GM12872 (cell line): Measurements from ENCODE around the gene RNF166.

Source experiments
- CTCF ChIP-seq: IDR thresholded peaks from 3 replicates; pipeline ENCODE4 v1.5.1; 2011; ENCODE audit warnings: low read depth, mild to moderate bottlenecking, low read length, moderate library complexity; ENCODE audit not compliant: insufficient read depth

RNF166 gene

GRCh38 chr16:88655733-88656281, 50.4 kb downstream of the RNF166 start:
- no peak for TF ChIP-seq CTCF

GRCh38 chr16:88655053-88655732, 51.0 kb downstream of the RNF166 start:
- TF ChIP-seq CTCF = no peak

- no peak for TF ChIP-seq CTCF
These were observed 51.7 kb downstream of the RNF166 start for GRCh38 chr16:88654363-88655052.

DNA sequence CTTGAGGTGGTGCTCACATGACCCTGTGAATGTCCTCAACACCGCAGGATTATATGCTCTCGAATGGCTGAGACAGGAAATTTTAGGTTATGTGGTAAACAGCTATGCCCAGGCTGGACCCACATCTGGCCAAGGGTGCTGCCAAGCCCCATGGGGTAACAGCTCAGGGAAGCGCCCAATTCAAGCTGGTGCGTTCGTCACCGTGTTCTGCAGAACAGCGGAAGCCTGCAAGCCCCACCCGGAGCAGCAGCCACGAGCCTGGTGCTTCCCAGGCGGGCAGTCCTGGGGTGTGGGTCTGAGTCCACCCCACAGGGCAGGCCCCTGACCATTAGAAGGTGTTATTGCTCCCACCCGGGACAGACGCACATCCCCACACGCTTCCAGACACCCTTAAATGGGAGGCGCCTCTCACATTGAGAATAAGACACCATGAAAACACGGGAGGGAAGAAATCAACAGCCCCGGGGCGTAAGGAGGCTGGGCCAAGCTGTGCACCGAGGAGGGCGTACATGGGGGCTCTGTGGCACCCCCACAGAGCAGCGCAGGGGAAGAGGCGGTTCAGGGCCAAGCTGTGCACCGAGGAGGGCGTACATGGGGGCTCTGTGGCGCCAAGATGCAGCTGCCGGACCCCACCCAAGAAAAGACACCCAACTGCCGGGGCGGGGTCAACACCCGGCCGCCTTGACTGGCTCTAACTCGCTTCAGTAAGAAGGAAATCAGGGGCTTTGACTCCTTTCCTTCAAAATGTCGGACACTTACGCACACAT, 52.4 kb downstream of the RNF166 start:
- no peak for TF ChIP-seq CTCF

DNA sequence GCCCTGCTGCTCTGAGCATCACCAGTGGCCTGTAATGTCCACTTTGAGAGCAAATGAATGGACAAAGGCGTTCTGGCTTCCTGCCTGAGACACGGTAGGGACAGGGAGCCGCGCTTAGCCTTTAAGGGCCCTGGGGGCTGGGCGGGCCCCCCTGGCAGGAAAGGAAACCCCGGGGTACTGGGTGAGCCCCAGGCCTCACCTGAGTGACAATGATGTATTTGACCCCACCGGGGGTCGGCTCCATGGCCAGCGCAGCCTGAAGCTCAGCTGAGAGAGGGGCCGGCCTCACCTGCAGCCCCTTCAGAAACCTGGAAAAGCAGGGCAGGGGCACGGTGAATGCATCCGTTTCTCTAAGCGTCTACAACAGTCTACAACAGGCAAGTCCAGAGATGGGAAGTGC, 53.1 kb downstream of the RNF166 start:
- no peak for TF ChIP-seq CTCF

GRCh38 chr16:88652762-88653063, 53.5 kb downstream of the RNF166 start:
- no peak for TF ChIP-seq CTCF

- no peak for TF ChIP-seq CTCF
These were observed 54.0 kb downstream of the RNF166 start for GRCh38 chr16:88651989-88652761.
